Activated T-helper 1 cell treated with anti-CD3 and anti-CD28 coated beads, Interleukin-12 subunit alpha, Interleukin-12 subunit beta, Interleukin-2, Interleukin-4 antibody, amounts not matched to agents 30 ng/mL and 10 ng/mL and 1 ng/mL, durations not matched to agents 14 hours and 24 hours and 36 hours (primary cell): ENCODE data around the gene DDTL. TPM values are rescaled to one million over a fixed set of nuclear protein-coding genes. Genes with fewer than 3 reads are reported as not detected.

ENCODE experiments used
- DNase-seq: peaks from one replicate; pipeline ENCODE4 v3.0.0; 2021; ENCODE audit warnings: low spot score
- H3K27ac Mint-ChIP-seq: one replicate; pipeline ENCODE4 v1.8.0; 2021; ENCODE audit warnings: mild to moderate bottlenecking, mixed read lengths
- H3K27me3 Mint-ChIP-seq: one replicate; pipeline ENCODE4 v1.8.0; 2022; ENCODE audit warnings: mild to moderate bottlenecking, moderate library complexity, mixed read lengths; ENCODE audit not compliant: insufficient read depth
- H3K36me3 Mint-ChIP-seq: one replicate; pipeline ENCODE4 v1.8.0; 2021; ENCODE audit warnings: low read depth, mixed read lengths
- H3K4me1 Mint-ChIP-seq: one replicate; pipeline ENCODE4 v1.8.0; 2021; ENCODE audit warnings: low read depth, mixed read lengths
- H3K4me3 Mint-ChIP-seq: one replicate; pipeline ENCODE4 v1.8.0; 2021; ENCODE audit warnings: mild to moderate bottlenecking, moderate library complexity, mixed read lengths
- H3K9me3 Mint-ChIP-seq: one replicate; pipeline ENCODE4 v1.8.0; 2021; ENCODE audit warnings: mixed read lengths
- intact Hi-C: fragments of 100-400 bp; cut with micrococcal nuclease; formaldehyde crosslinking; loops from one replicate; pipeline ENCODE4 v1.15.1; 2024
- total RNA-seq: library from RNA; stranded (reverse); gene quantifications from 2 replicates; pipeline ENCODE4 v1.2.3, GENCODE V29; 2022

The DDTL gene
- total RNA-seq, 1 donor from 2014 or later, result 4.0 TPM

GRCh38 chr22:24011735-24012068 lies 45.0 kb downstream of the DDTL start:
- DNase-seq, result no peak
- H3K4me3 Mint-ChIP-seq, result peak overlapping the region; percentile 92
- H3K36me3 Mint-ChIP-seq, result peaks cover 16% of the 10 kb centered on the region
- H3K27me3 Mint-ChIP-seq, result no peaks in the 10 kb centered on the region
- intact Hi-C loops, result loop anchor here (1.0 to 10.0 kb wide), 3 partner anchors 96 to 263 kb away; partner anchors contain the start of gene SPECC1L
- peaks cover 35% of the 10 kb centered on the region for H3K4me1 Mint-ChIP-seq
- H3K9me3 Mint-ChIP-seq, result no peaks in the 10 kb centered on the region
- H3K27ac Mint-ChIP-seq, result peak overlapping the region; percentile 98

- H3K4me1 Mint-ChIP-seq, result peaks cover 36% of the 10 kb centered on the region
These were observed 49.5 kb downstream of the DDTL start for GRCh38 chr22:24016156-24016555.

GRCh38 chr22:24021304-24021703 lies 54.6 kb downstream of the DDTL start:
- H3K27ac Mint-ChIP-seq, result no peak overlapping the region
- peaks cover 29% of the 10 kb centered on the region for H3K4me1 Mint-ChIP-seq
- H3K27me3 Mint-ChIP-seq, result no peaks in the 10 kb centered on the region
- no peaks in the 10 kb centered on the region for H3K9me3 Mint-ChIP-seq
- peaks cover 28% of the 10 kb centered on the region for H3K36me3 Mint-ChIP-seq
- no peak overlapping the region for H3K4me3 Mint-ChIP-seq
- intact Hi-C loops, result no loop called here
- DNase-seq, result no peak

More at GRCh38 chr22:24016156-24016555, 49.5 kb downstream of the DDTL start:
- H3K9me3 Mint-ChIP-seq, result no peaks in the 10 kb centered on the region
- no peak overlapping the region for H3K4me3 Mint-ChIP-seq
- intact Hi-C loops, result loop anchor here (10.0 kb wide), 1 partner anchor 259 kb away; the partner anchor contains the start of gene SPECC1L
- no peak overlapping the region for H3K27ac Mint-ChIP-seq
- DNase-seq, result no peak
- H3K36me3 Mint-ChIP-seq, result peaks cover 24% of the 10 kb centered on the region
- no peaks in the 10 kb centered on the region for H3K27me3 Mint-ChIP-seq

Other genes with a start within 250 kb of the DDTL start
- 2.1 and 2.2 TPM in 2 replicates for gene ZNF70, start 215.8 kb upstream of the DDTL start, total RNA-seq
- not detected in 2 replicates for gene VPREB3, start 212.5 kb upstream of the DDTL start, total RNA-seq
- gene C22orf15, start 203.9 kb upstream of the DDTL start, total RNA-seq, result 0.29 and 0.49 TPM in 2 replicates
- gene CHCHD10, start 198.9 kb upstream of the DDTL start, total RNA-seq, result 89.1 and 96.4 TPM in 2 replicates
- 0.34 and 0.69 TPM in 2 replicates for gene MMP11, start 194.0 kb upstream of the DDTL start, total RNA-seq
- gene SMARCB1, start 179.9 kb upstream of the DDTL start, total RNA-seq, result 92.4 and 99.8 TPM in 2 replicates
- gene DERL3, start 127.9 kb upstream of the DDTL start, total RNA-seq, result 13.8 and 18.8 TPM in 2 replicates
- 8.3 and 8.4 TPM in 2 replicates for gene SLC2A11, start 109.0 kb upstream of the DDTL start, total RNA-seq
- 1,136 and 1,212 TPM in 2 replicates for gene MIF, start 72.5 kb upstream of the DDTL start, total RNA-seq
- gene GSTT2B, start 5.7 kb upstream of the DDTL start, total RNA-seq, result 0.65 and 0.91 TPM in 2 replicates
- gene DDT, start 7.6 kb downstream of the DDTL start, total RNA-seq, result 94.7 and 115 TPM in 2 replicates
- not detected in 2 replicates for gene GSTT2, start 13.2 kb downstream of the DDTL start, total RNA-seq
- gene GSTT4, start 38.6 kb downstream of the DDTL start, total RNA-seq, result not detected in 2 replicates
- gene CABIN1, start 44.4 kb downstream of the DDTL start, total RNA-seq, result 97.6 and 98.1 TPM in 2 replicates
- gene SUSD2, start 214.6 kb downstream of the DDTL start, total RNA-seq, result 0.73 and 0.83 TPM in 2 replicates